22Rv1 (cell line): Measurements from ENCODE around the gene URAD.

Experiments
- CTCF ChIP-seq: fragments of 450-650 bp; IDR thresholded peaks from 2 replicates; pipeline ENCODE4 v1.5.1; 2017; ENCODE audit warnings: mild to moderate bottlenecking
- ZFX ChIP-seq: fragments of 450-650 bp; IDR thresholded peaks from 2 replicates; pipeline ENCODE4 v1.6.1; 2017; ENCODE audit warnings: antibody characterized with exemption, borderline replicate concordance

- TF ChIP-seq CTCF, result no peak
- no peak for TF ChIP-seq ZFX
These were observed 12.1 kb upstream of the URAD start for GRCh38 chr13:28000567-28000966.
